Activated naive CD8-positive, alpha-beta T cell treated with anti-CD3 and anti-CD28 coated beads, Interleukin-2, amount 50 U/mL, for 24 hours (primary cell): ENCODE measurements around the gene CD68.

Experiments
- ATAC-seq: fragments of 150-1000 bp; cut with Tn5 transposase; one replicate; pipeline ENCODE4 v1.10.0; 2021
- DNase-seq: peaks from one replicate; pipeline ENCODE4 v3.0.0; 2021
- H3K27ac Mint-ChIP-seq: one replicate; pipeline ENCODE4 v1.8.0; 2021; ENCODE audit warnings: mild to moderate bottlenecking, mixed read lengths
- H3K27me3 Mint-ChIP-seq: one replicate; pipeline ENCODE4 v1.8.0; 2021; ENCODE audit warnings: mixed read lengths
- H3K36me3 Mint-ChIP-seq: one replicate; pipeline ENCODE4 v1.8.0; 2021; ENCODE audit warnings: low read depth, mixed read lengths
- H3K4me1 Mint-ChIP-seq: one replicate; pipeline ENCODE4 v1.8.0; 2021; ENCODE audit warnings: mixed read lengths
- H3K4me3 Mint-ChIP-seq: one replicate; pipeline ENCODE4 v1.8.0; 2021; ENCODE audit warnings: mild to moderate bottlenecking, moderate library complexity, mixed read lengths
- H3K9me3 Mint-ChIP-seq: one replicate; pipeline ENCODE4 v1.8.0; 2021; ENCODE audit warnings: mixed read lengths

Gene CD68, protein sequence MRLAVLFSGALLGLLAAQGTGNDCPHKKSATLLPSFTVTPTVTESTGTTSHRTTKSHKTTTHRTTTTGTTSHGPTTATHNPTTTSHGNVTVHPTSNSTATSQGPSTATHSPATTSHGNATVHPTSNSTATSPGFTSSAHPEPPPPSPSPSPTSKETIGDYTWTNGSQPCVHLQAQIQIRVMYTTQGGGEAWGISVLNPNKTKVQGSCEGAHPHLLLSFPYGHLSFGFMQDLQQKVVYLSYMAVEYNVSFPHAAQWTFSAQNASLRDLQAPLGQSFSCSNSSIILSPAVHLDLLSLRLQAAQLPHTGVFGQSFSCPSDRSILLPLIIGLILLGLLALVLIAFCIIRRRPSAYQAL

GRCh38 chr17:7579001-7579833 lies at the start of gene CD68:
TSS of gene CD68 (plus strand) at chr17:7579638. CDS start at chr17:7579678, 40 bp downstream.
- Mint-ChIP-seq H3K4me1 (peaks cover 91% of the 10 kb centered on the region), H3K27me3 (no peaks in the 10 kb centered on the region), H3K36me3 (peaks cover 63% of the 10 kb centered on the region), H3K9me3 (no peaks in the 10 kb centered on the region), H3K4me3 (peak within 1 kb of the TSS; percentile 91), H3K27ac (peak within 1 kb of the TSS; percentile 100)
- peak; percentile 78 for DNase-seq
- peak; percentile 76 for ATAC-seq

DNA sequence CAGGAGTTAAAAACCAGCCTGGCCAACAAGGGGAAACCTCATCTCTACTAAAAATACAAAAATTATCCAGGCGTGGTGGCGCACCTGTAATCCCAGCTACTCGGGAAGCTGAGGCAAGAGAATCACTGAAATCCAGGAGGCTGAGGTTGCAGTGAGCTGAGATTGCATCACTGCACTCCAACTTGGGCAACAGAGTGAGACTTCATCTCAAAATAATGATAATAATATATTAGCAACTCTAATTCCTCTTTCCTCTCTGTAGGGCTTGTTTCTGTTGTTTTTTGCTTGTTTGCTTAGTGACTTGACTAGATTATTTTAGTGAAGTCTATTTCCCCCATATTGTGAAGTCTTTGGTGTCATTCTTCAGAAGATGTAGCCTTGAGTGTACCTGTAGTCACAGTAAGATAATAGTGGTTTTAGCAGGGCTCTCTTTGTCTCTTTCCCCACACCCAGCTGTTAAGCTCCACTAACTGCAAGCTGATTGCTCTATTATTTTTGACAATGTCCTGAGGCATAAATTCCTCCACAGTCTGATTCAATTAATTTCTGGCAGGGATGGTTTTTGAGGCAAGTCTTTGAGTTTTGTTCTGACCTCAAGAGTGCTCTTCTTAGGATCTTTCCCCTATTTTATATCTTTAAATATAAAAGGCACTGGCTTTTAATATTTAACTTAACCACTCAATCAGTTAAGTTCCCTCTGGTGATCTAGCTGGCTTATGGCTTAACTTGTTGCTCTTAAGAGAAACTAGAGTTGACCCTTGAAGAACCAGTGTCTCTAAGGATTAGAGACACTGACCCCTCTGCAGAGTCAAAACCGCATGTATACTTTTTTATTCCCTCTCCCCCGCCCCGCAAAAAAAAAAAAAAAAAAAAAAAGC lies 49.2 kb upstream of the CD68 start:
- H3K4me3 Mint-ChIP-seq = no peak overlapping the region
- H3K4me1 Mint-ChIP-seq = no peaks in the 10 kb centered on the region
- H3K9me3 Mint-ChIP-seq = no peaks in the 10 kb centered on the region
- DNase-seq = no peak
- H3K27me3 Mint-ChIP-seq = no peaks in the 10 kb centered on the region
- H3K27ac Mint-ChIP-seq = no peak overlapping the region
- no peak for ATAC-seq
- H3K36me3 Mint-ChIP-seq = peaks cover 1% of the 10 kb centered on the region

DNA sequence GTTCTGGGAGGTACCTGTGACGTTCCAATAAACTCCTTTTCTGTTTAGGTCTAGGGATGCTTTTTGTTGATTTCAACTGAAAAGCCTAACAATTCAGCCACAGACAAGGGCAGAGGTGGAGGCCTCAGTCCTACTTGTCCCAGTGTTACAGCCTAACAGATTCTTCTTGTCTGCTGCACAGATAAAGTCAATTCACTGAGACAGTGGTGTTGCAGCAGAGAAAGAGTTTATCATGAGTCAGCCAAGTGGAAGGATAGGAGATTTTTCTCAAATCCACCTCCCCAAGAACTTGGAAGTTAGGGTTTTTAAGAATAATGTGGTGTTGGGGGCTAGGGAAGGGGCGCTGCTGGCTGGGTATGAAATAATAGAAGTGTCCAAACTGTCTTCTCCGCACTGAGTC lies 41.4 kb upstream of the CD68 start:
- Mint-ChIP-seq H3K4me3 (no peak overlapping the region), H3K27me3 (no peaks in the 10 kb centered on the region), H3K4me1 (no peaks in the 10 kb centered on the region), H3K36me3 (no peaks in the 10 kb centered on the region), H3K9me3 (no peaks in the 10 kb centered on the region), H3K27ac (no peak overlapping the region)
- ATAC-seq (no peak), DNase-seq (no peak)

- H3K4me1 Mint-ChIP-seq = no peaks in the 10 kb centered on the region
- no peak overlapping the region for H3K27ac Mint-ChIP-seq
- H3K27me3 Mint-ChIP-seq = no peaks in the 10 kb centered on the region
- H3K9me3 Mint-ChIP-seq = no peaks in the 10 kb centered on the region
- DNase-seq (no peak), ATAC-seq (no peak)
- H3K36me3 Mint-ChIP-seq = no peaks in the 10 kb centered on the region
- H3K4me3 Mint-ChIP-seq = no peak overlapping the region
Observed at GRCh38 chr17:7538891-7539545, 40.4 kb upstream of the CD68 start.

DNA sequence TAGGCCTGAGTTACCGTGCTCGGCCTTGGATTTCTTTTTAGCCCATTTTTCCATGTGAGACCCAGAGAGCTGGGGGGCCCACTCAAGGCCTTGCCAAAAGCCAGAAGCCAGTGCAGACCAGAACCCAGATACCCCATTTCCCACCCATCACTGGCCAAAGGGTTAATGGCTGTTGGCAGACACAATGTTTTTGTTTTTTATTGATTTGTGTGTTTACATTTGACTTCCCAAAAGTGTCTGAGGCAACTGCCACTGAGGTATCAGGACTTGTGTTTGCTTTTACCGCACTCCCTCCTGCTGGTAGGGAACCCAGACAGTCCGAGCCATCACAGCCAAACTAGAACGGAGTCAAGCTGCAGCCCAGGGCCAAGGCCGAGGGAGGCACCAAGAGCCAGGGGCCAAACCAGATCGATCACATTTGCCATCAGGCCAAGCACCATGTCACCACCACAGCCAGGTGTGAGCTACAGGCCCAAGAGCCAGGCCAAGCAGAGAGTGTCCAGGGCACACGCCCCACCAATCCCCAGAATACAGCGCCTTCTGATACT lies 38.3 kb upstream of the CD68 start:
- no peaks in the 10 kb centered on the region for H3K4me1 Mint-ChIP-seq
- no peaks in the 10 kb centered on the region for H3K9me3 Mint-ChIP-seq
- H3K4me3 Mint-ChIP-seq = no peak overlapping the region
- DNase-seq = no peak
- H3K27ac Mint-ChIP-seq = no peak overlapping the region
- ATAC-seq = no peak
- no peaks in the 10 kb centered on the region for H3K36me3 Mint-ChIP-seq
- H3K27me3 Mint-ChIP-seq = no peaks in the 10 kb centered on the region

- DNase-seq = no peak
- H3K4me1 Mint-ChIP-seq = peaks cover 17% of the 10 kb centered on the region
- no peak overlapping the region for H3K27ac Mint-ChIP-seq
- no peak overlapping the region for H3K4me3 Mint-ChIP-seq
- H3K36me3 Mint-ChIP-seq = no peaks in the 10 kb centered on the region
- H3K27me3 Mint-ChIP-seq = peaks cover 4% of the 10 kb centered on the region
- no peaks in the 10 kb centered on the region for H3K9me3 Mint-ChIP-seq
- ATAC-seq = no peak
Observed at GRCh38 chr17:7544911-7545310, 34.5 kb upstream of the CD68 start.

- Mint-ChIP-seq H3K27ac (peak within 1 kb of the TSS; percentile 72), H3K36me3 (no peaks in the 10 kb centered on the region), H3K4me1 (peaks cover 56% of the 10 kb centered on the region), H3K9me3 (no peaks in the 10 kb centered on the region), H3K4me3 (peak within 1 kb of the TSS; percentile 77), H3K27me3 (peaks cover 4% of the 10 kb centered on the region)
- DNase-seq = peak; percentile 68
- ATAC-seq = peak; percentile 44
Observed at GRCh38 chr17:7548585-7549400, 30.6 kb upstream of the CD68 start, which contains the start of gene TNFSF12. TSS of gene TNFSF12 (plus strand) at chr17:7549058. CDS start at chr17:7549154, 96 bp downstream.

- H3K4me1 Mint-ChIP-seq = peaks cover 59% of the 10 kb centered on the region
- DNase-seq (peak; percentile 55), ATAC-seq (peak; percentile 44)
- H3K9me3 Mint-ChIP-seq = no peaks in the 10 kb centered on the region
- no peaks in the 10 kb centered on the region for H3K36me3 Mint-ChIP-seq
- peak overlapping the region; percentile 25 for H3K27ac Mint-ChIP-seq
- peak overlapping the region; percentile 71 for H3K4me3 Mint-ChIP-seq
- peaks cover 4% of the 10 kb centered on the region for H3K27me3 Mint-ChIP-seq
Observed at GRCh38 chr17:7549401-7550055, 29.9 kb upstream of the CD68 start.

DNA sequence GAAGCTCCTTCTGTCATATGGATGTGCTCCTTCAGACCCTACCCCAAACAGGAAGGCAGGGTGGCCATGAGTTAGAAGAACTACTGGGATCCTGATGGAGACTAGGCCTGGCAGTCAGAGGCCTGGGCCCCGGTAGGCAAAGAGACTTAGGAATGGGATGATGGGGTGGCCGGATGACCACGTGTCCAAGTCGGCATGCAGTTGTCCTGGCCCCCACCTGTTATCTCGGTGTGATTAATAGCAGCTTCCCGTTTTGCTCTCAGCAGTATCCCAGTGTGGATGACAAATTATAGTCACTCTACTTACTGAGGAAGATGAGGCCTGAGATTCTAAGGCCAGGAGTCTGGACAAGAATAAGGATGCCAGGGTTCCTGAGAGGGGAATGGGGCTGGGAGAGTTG lies 29.1 kb upstream of the CD68 start:
- H3K4me1 Mint-ChIP-seq = peaks cover 67% of the 10 kb centered on the region
- DNase-seq = no peak
- H3K4me3 Mint-ChIP-seq = no peak overlapping the region
- ATAC-seq = no peak
- H3K9me3 Mint-ChIP-seq = no peaks in the 10 kb centered on the region
- peaks cover 4% of the 10 kb centered on the region for H3K27me3 Mint-ChIP-seq
- H3K27ac Mint-ChIP-seq = no peak overlapping the region
- H3K36me3 Mint-ChIP-seq = no peaks in the 10 kb centered on the region

- H3K27me3 Mint-ChIP-seq = peaks cover 4% of the 10 kb centered on the region
- no peak for ATAC-seq
- DNase-seq = no peak
- H3K36me3 Mint-ChIP-seq = no peaks in the 10 kb centered on the region
- H3K9me3 Mint-ChIP-seq = no peaks in the 10 kb centered on the region
- peaks cover 72% of the 10 kb centered on the region for H3K4me1 Mint-ChIP-seq
- peak overlapping the region; percentile 51 for H3K4me3 Mint-ChIP-seq
- peak overlapping the region; percentile 85 for H3K27ac Mint-ChIP-seq
Observed at GRCh38 chr17:7551396-7551795, 28.0 kb upstream of the CD68 start.

GRCh38 chr17:7552621-7553051 lies 26.8 kb upstream of the CD68 start:
- Mint-ChIP-seq H3K36me3 (no peaks in the 10 kb centered on the region), H3K9me3 (no peaks in the 10 kb centered on the region), H3K4me1 (peaks cover 74% of the 10 kb centered on the region), H3K27ac (peak overlapping the region; percentile 85), H3K27me3 (peaks cover 4% of the 10 kb centered on the region), H3K4me3 (peak overlapping the region; percentile 56)
- peak; percentile 65 for ATAC-seq
- DNase-seq = no peak

- H3K27ac Mint-ChIP-seq = peak overlapping the region; percentile 85
- H3K27me3 Mint-ChIP-seq = peaks cover under 1% of the 10 kb centered on the region
- H3K4me1 Mint-ChIP-seq = peaks cover 75% of the 10 kb centered on the region
- DNase-seq (no peak), ATAC-seq (no peak)
- no peaks in the 10 kb centered on the region for H3K36me3 Mint-ChIP-seq
- no peak overlapping the region for H3K4me3 Mint-ChIP-seq
- no peaks in the 10 kb centered on the region for H3K9me3 Mint-ChIP-seq
Observed at GRCh38 chr17:7553356-7553755, 26.1 kb upstream of the CD68 start.
